ENCODE measurements around the gene SOCS7.

The SOCS7 gene

DNA sequence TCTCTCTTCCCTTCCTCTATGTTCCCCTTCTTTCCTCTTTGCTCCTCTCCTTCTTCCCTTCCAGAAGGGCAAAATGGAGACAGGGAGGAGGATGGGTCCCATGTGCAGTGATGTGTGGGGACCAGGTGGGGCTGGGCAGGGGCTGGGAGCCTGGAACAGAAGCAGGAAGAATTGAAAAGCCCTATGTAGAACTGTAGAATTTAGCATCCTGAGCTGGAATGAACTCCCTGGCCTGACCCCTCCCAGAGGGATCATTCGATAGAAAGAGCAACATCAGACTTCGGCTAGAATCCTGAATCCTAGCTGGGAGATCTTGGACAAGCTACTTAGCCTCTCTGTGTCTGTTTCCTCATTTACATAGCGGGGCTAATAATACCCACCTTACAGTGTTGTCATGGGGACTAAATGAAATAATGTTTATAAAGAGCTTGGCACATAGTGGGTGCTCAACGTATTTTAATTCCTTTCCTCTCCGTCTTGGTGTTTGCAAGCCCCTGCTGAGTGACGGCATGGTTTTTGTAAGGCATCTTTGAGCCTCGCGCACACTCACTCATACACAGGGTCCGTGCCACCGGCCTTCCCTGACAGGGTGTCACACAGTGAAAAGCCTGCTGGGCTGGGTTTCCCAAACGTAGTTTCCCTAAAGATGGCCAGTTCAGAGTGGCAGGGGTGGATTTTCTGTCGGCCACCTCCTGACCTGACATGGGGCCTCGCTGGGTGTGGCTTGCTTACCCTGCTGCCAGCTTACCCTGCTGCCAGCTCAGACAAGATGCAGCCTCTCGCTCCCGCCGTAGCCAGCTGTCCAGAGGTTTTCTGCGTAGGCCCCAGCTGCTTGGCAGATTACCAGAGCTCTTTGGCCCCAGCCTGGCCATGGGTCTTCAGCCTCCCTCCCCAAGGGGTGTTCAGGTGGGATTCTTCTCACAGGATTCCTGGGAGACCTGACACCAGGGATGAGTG, 70.5 kb downstream of the SOCS7 start:
- Histone ChIP-seq H2AK5ac (ENCODE audit: low read depth, low read length) (peak overlapping the region; percentile 77), H4K8ac (ENCODE audit: low read depth, low read length) (peak overlapping the region; percentile 87), H3K4me2 (ENCODE audit: insufficient read depth, low read length, poor library complexity, severe bottlenecking) (no peak overlapping the region), H3K4ac (ENCODE audit: low read length) (no peak overlapping the region), H3K9me3 (replicated peaks in 1 of 2; ENCODE audit: control insufficient read depth in 2 of 2, insufficient read depth in 1 of 2, low read depth in 1 of 2, low read length in 2 of 2) (no peaks in the 10 kb centered on the region), H2AFZ (ENCODE audit: low read length) (peak overlapping the region; percentile 30), H3K4me3 (ENCODE audit: low read length in 2 of 2) (no peak overlapping the region), H3K36me3 (replicated peaks in 1 of 2; ENCODE audit: control insufficient read depth in 2 of 2, insufficient read depth in 2 of 2, low read length in 2 of 2) (no peaks in the 10 kb centered on the region), H2BK12ac (ENCODE audit: low read length) (no peak overlapping the region), H3K14ac (ENCODE audit: low read length) (no peak overlapping the region), H3K79me1 (ENCODE audit: low read depth, low read length) (no peaks in the 10 kb centered on the region), H3K4me1 (ENCODE audit: control insufficient read depth in 2 of 2, insufficient read depth in 1 of 2, low read depth in 1 of 2, low read length in 2 of 2) (peaks cover 38 to 44% of the 10 kb centered on the region in 2 donors), H2BK120ac (ENCODE audit: low read depth, low read length) (no peak overlapping the region), H3K27ac (replicated peaks; ENCODE audit: low read length) (no peak overlapping the region), H2BK5ac (ENCODE audit: low read length) (peak overlapping the region; percentile 31), H4K91ac (ENCODE audit: low read depth, low read length, poor library complexity) (no peak overlapping the region), H3K27me3 (ENCODE audit: control insufficient read depth in 3 of 3, insufficient read depth in 3 of 3, low read depth in 1 of 3, low read length in 3 of 3) (peaks cover 0 to 61% (median 6%) of the 10 kb centered on the region in 3 experiments), H3K9ac (ENCODE audit: low read depth, low read length, poor library complexity) (peak overlapping the region; percentile 22), H2BK15ac (ENCODE audit: low read length) (peak overlapping the region; percentile 14), H3K18ac (ENCODE audit: low read length) (peak overlapping the region; percentile 68), H3K23ac (ENCODE audit: low read depth, low read length, poor library complexity) (no peak overlapping the region)
- WGBS, 2 donors (ENCODE audit: extremely low coverage in 2 of 2, insufficient read length in 2 of 2, insufficient replicate concordance in 1 of 2), result no CpG with 5 or more reads among the region's 17 CpGs
- DNase-seq (ENCODE audit: low spot score), result no peak

DNA sequence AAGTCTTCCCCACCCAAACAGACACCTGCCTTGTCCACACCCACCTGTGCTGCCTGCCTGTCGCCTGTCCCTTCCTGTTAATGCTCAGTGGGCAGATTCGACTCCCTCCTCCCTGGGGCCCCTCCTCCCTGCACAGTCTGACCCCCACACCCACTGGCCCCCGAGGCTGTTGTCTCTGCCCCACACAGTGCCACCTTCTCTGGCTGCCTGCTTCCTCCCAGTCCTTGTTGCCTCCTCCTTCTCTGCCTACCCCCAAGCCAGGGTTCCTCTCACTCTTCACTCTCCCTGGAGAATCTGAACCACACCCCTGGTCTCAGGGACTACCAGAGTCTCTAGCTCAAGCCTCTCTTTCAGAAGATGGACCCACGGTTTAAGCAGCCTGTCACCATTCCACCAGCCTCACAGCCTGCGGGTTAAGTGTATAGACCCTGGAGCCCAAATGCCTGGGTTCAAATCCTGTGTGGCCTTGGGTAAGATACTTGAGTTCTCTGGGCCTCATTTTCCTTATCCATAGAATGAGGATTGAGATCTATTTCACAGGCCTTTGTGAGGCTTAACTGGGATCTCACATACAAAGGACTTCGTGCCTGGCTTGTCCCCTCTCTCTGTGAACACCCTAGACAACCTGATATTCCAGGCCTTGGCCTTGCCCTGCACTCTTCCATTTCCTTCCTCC, 72.8 kb downstream of the SOCS7 start:
- H2AFZ ChIP-seq (ENCODE audit: low read length), result no peak overlapping the region
- H3K36me3 ChIP-seq (replicated peaks in 1 of 2; ENCODE audit: control insufficient read depth in 2 of 2, insufficient read depth in 2 of 2, low read length in 2 of 2), result no peaks in the 10 kb centered on the region
- no peak overlapping the region for H3K4ac ChIP-seq (ENCODE audit: low read length)
- no peak for DNase-seq (ENCODE audit: low spot score)
- H3K9ac ChIP-seq (ENCODE audit: low read depth, low read length, poor library complexity), result no peak overlapping the region
- no peak overlapping the region for H3K4me3 ChIP-seq (ENCODE audit: low read length in 2 of 2)
- no peak overlapping the region for H3K14ac ChIP-seq (ENCODE audit: low read length)
- no peak overlapping the region for H2BK15ac ChIP-seq (ENCODE audit: low read length)
- no peak overlapping the region for H2BK120ac ChIP-seq (ENCODE audit: low read depth, low read length)
- H3K27ac ChIP-seq (replicated peaks; ENCODE audit: low read length), result no peak overlapping the region
- WGBS, 2 donors (ENCODE audit: extremely low coverage in 2 of 2, insufficient read length in 2 of 2, insufficient replicate concordance in 1 of 2), result no CpG with 5 or more reads among the region's 6 CpGs
- H2BK5ac ChIP-seq (ENCODE audit: low read length), result no peak overlapping the region
- no peak overlapping the region for H3K23ac ChIP-seq (ENCODE audit: low read depth, low read length, poor library complexity)
- H3K4me2 ChIP-seq (ENCODE audit: insufficient read depth, low read length, poor library complexity, severe bottlenecking), result no peak overlapping the region
- peak overlapping the region; percentile 6 for H2AK5ac ChIP-seq (ENCODE audit: low read depth, low read length)
- H2BK12ac ChIP-seq (ENCODE audit: low read length), result no peak overlapping the region
- no peak overlapping the region for H3K18ac ChIP-seq (ENCODE audit: low read length)
- no peak overlapping the region for H4K91ac ChIP-seq (ENCODE audit: low read depth, low read length, poor library complexity)
- H3K27me3 ChIP-seq (ENCODE audit: control insufficient read depth in 3 of 3, insufficient read depth in 3 of 3, low read depth in 1 of 3, low read length in 3 of 3), result peaks cover 0 to 40% (median 0%) of the 10 kb centered on the region in 3 experiments
- no peaks in the 10 kb centered on the region for H3K9me3 ChIP-seq (replicated peaks in 1 of 2; ENCODE audit: control insufficient read depth in 2 of 2, insufficient read depth in 1 of 2, low read depth in 1 of 2, low read length in 2 of 2)
- H4K8ac ChIP-seq (ENCODE audit: low read depth, low read length), result no peak overlapping the region
- H3K79me1 ChIP-seq (ENCODE audit: low read depth, low read length), result no peaks in the 10 kb centered on the region
- peaks cover 31 to 45% of the 10 kb centered on the region in 2 donors for H3K4me1 ChIP-seq (ENCODE audit: control insufficient read depth in 2 of 2, insufficient read depth in 1 of 2, low read depth in 1 of 2, low read length in 2 of 2)

DNA sequence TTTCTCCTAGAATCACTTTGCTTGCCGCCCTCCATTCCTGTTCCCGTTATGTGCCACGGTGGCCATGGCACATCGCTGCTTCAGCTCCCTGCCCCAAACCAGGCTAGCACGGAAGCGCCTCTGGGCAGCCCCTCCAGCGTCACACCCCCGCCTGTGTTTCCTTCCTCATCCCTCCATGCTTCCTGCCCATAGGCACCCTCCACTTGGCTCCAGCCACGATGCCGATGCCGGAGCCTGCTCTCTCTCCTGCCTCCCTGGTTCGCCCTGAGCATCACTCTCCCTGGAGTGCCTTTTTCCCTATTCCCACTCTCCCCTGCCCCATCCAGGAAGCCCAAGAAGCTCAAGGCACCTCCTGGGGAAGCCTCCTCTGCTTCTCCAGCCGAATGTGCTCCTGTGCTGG, 73.4 kb downstream of the SOCS7 start:
- Histone ChIP-seq H3K27me3 (ENCODE audit: control insufficient read depth in 3 of 3, insufficient read depth in 3 of 3, low read depth in 1 of 3, low read length in 3 of 3) (peaks cover 0 to 34% (median 0%) of the 10 kb centered on the region in 3 experiments), H3K23ac (ENCODE audit: low read depth, low read length, poor library complexity) (no peak overlapping the region), H2BK5ac (ENCODE audit: low read length) (no peak overlapping the region), H3K4me3 (ENCODE audit: low read length in 2 of 2) (no peak overlapping the region), H3K14ac (ENCODE audit: low read length) (no peak overlapping the region), H3K79me1 (ENCODE audit: low read depth, low read length) (no peaks in the 10 kb centered on the region), H3K9me3 (replicated peaks in 1 of 2; ENCODE audit: control insufficient read depth in 2 of 2, insufficient read depth in 1 of 2, low read depth in 1 of 2, low read length in 2 of 2) (no peaks in the 10 kb centered on the region), H3K9ac (ENCODE audit: low read depth, low read length, poor library complexity) (no peak overlapping the region), H2AFZ (ENCODE audit: low read length) (peak overlapping the region; percentile 54), H3K27ac (replicated peaks; ENCODE audit: low read length) (no peak overlapping the region), H3K4ac (ENCODE audit: low read length) (no peak overlapping the region), H2BK15ac (ENCODE audit: low read length) (peak overlapping the region; percentile 50), H3K36me3 (replicated peaks in 1 of 2; ENCODE audit: control insufficient read depth in 2 of 2, insufficient read depth in 2 of 2, low read length in 2 of 2) (no peaks in the 10 kb centered on the region), H2AK5ac (ENCODE audit: low read depth, low read length) (peak overlapping the region; percentile 15), H3K18ac (ENCODE audit: low read length) (peak overlapping the region; percentile 21), H4K91ac (ENCODE audit: low read depth, low read length, poor library complexity) (no peak overlapping the region), H2BK120ac (ENCODE audit: low read depth, low read length) (no peak overlapping the region), H4K8ac (ENCODE audit: low read depth, low read length) (no peak overlapping the region), H3K4me1 (ENCODE audit: control insufficient read depth in 2 of 2, insufficient read depth in 1 of 2, low read depth in 1 of 2, low read length in 2 of 2) (peaks cover 29 to 46% of the 10 kb centered on the region in 2 donors), H2BK12ac (ENCODE audit: low read length) (peak overlapping the region; percentile 42), H3K4me2 (ENCODE audit: insufficient read depth, low read length, poor library complexity, severe bottlenecking) (no peak overlapping the region)
- DNase-seq (ENCODE audit: low spot score), result no peak
- no CpG with 5 or more reads among the region's 13 CpGs for WGBS, 2 donors (ENCODE audit: extremely low coverage in 2 of 2, insufficient read length in 2 of 2, insufficient replicate concordance in 1 of 2)

DNA sequence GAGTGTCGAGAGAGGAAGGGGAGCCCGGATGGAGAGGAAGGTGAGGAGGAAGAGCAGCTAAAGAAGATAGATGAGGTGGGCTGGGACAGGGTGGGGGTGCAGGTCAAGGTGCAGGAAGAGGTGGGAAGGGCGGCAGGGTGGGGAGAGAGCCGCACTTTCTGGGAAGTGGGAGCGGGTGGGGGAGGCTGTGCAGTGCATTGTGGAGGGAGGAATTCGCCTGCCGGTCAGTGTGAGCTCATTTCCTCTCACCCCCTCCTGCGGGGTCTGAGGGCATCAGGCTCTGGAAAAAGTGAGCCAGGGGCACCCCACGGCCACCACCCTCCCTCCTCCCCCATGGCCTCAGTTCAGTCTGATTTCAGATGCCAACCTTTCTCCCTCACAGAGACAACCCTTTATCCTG, 74.1 kb downstream of the SOCS7 start:
- H3K9me3 ChIP-seq (replicated peaks in 1 of 2; ENCODE audit: control insufficient read depth in 2 of 2, insufficient read depth in 1 of 2, low read depth in 1 of 2, low read length in 2 of 2), result no peaks in the 10 kb centered on the region
- H4K8ac ChIP-seq (ENCODE audit: low read depth, low read length), result no peak overlapping the region
- H3K79me1 ChIP-seq (ENCODE audit: low read depth, low read length), result no peaks in the 10 kb centered on the region
- H2BK120ac ChIP-seq (ENCODE audit: low read depth, low read length), result no peak overlapping the region
- no peak overlapping the region for H2BK5ac ChIP-seq (ENCODE audit: low read length)
- no peak overlapping the region for H3K4me2 ChIP-seq (ENCODE audit: insufficient read depth, low read length, poor library complexity, severe bottlenecking)
- H3K4me1 ChIP-seq (ENCODE audit: control insufficient read depth in 2 of 2, insufficient read depth in 1 of 2, low read depth in 1 of 2, low read length in 2 of 2), result peaks cover 27 to 42% of the 10 kb centered on the region in 2 donors
- H2AFZ ChIP-seq (ENCODE audit: low read length), result peak overlapping the region; percentile 54
- no peak overlapping the region for H3K27ac ChIP-seq (replicated peaks; ENCODE audit: low read length)
- H3K27me3 ChIP-seq (ENCODE audit: control insufficient read depth in 3 of 3, insufficient read depth in 3 of 3, low read depth in 1 of 3, low read length in 3 of 3), result peaks cover 0 to 27% (median 0%) of the 10 kb centered on the region in 3 experiments
- WGBS, 2 donors (ENCODE audit: extremely low coverage in 2 of 2, insufficient read length in 2 of 2, insufficient replicate concordance in 1 of 2), result no CpG with 5 or more reads among the region's 9 CpGs
- peak overlapping the region; percentile 64 for H3K14ac ChIP-seq (ENCODE audit: low read length)
- H3K9ac ChIP-seq (ENCODE audit: low read depth, low read length, poor library complexity), result no peak overlapping the region
- no peak overlapping the region for H3K4ac ChIP-seq (ENCODE audit: low read length)
- no peaks in the 10 kb centered on the region for H3K36me3 ChIP-seq (replicated peaks in 1 of 2; ENCODE audit: control insufficient read depth in 2 of 2, insufficient read depth in 2 of 2, low read length in 2 of 2)
- no peak overlapping the region for H3K4me3 ChIP-seq (ENCODE audit: low read length in 2 of 2)
- H3K23ac ChIP-seq (ENCODE audit: low read depth, low read length, poor library complexity), result peak overlapping the region; percentile 31
- no peak overlapping the region for H2BK12ac ChIP-seq (ENCODE audit: low read length)
- no peak overlapping the region for H4K91ac ChIP-seq (ENCODE audit: low read depth, low read length, poor library complexity)
- H2AK5ac ChIP-seq (ENCODE audit: low read depth, low read length), result peak overlapping the region; percentile 90
- H2BK15ac ChIP-seq (ENCODE audit: low read length), result peak overlapping the region; percentile 50
- no peak for DNase-seq (ENCODE audit: low spot score)
- H3K18ac ChIP-seq (ENCODE audit: low read length), result peak overlapping the region; percentile 58

Measured in neuronal stem cell (in vitro differentiated cells).